HepG2 (cell line): ENCODE data around the gene VAMP2. TPM values are rescaled to one million over a fixed set of nuclear protein-coding genes. Genes with fewer than 3 reads are reported as not detected.
A peak's percentile ranks its signal among the peaks of the same experiment; 100 is the strongest.

Source experiments
- MBD4 ChIP-seq: IDR thresholded peaks from 2 replicates; pipeline ENCODE4 v1.6.1; 2012; ENCODE audit warnings: low read length, inconsistent platforms, borderline replicate concordance
- PAWR ChIP-seq: sonication (generic); formaldehyde crosslinking; IDR thresholded peaks from 2 replicates; pipeline ENCODE4 v1.4.0; 2020; ENCODE audit warnings: missing genetic modification reagents, mild to moderate bottlenecking, borderline replicate concordance
- RORA ChIP-seq: sonication (generic); formaldehyde crosslinking; IDR thresholded peaks from 2 replicates; pipeline ENCODE4 v1.5.0; 2020; ENCODE audit warnings: mild to moderate bottlenecking, missing genetic modification reagents, moderate library complexity
- ZBTB40 ChIP-seq, 2 experiments: fragments of 450-650 bp in 1 of 2; sonication (generic) in 1 of 2; formaldehyde crosslinking in 1 of 2; IDR thresholded peaks; 2 replicates each; pipeline versions ENCODE4 v1.6.1 to v1.8.0; 2016 to 2022; ENCODE audit warnings: antibody characterized with exemption in 1 of 2, mild to moderate bottlenecking in 1 of 2, missing genetic modification reagents in 1 of 2
- ZNF546 ChIP-seq: sonication (generic); formaldehyde crosslinking; conservative IDR thresholded peaks from 2 replicates; pipeline ENCODE4 v1.8.1; 2023; ENCODE audit warnings: mild to moderate bottlenecking, missing genetic modification reagents
- polyA plus RNA-seq, 8 experiments: library from polyadenylated mRNA; depleted of rRNA in 3 of 8; stranded (reverse) in 7 of 8; unstranded in 1 of 8; fragments of >200 nt; fragmentation: Illumina TruSeq in 4 of 8; extraction: Trizol in 4 of 8; gene quantifications; 2 replicates each; pipeline versions ENCODE4 v1.2.1 to v1.2.3, GENCODE V29; 2011 to 2016; ENCODE audit warnings: low read depth in 4 of 8, missing spikeins in 1 of 8, mixed read lengths in 1 of 8; ENCODE audit not compliant: insufficient read depth in 1 of 8
- total RNA-seq, 5 experiments: library from RNA; depleted of rRNA; stranded (reverse); fragments of >200 nt; fragmentation: Illumina TruSeq; extraction: Trizol; gene quantifications; 2 replicates each; pipeline ENCODE4 v1.2.3, GENCODE V29; 2016; ENCODE audit warnings: low read depth in 1 of 5
- TF ChIP-seq, protein P1 (sequence below): sonication (generic); formaldehyde crosslinking; IDR thresholded peaks from 2 replicates; pipeline ENCODE4 v1.9.0; 2021; ENCODE audit warnings: missing genetic modification reagents, mild to moderate bottlenecking, borderline replicate concordance
- TF ChIP-seq, protein P2 (sequence below): sonication (generic); formaldehyde crosslinking; IDR thresholded peaks from 2 replicates; pipeline ENCODE4 v1.5.0; 2020; ENCODE audit warnings: mild to moderate bottlenecking, missing genetic modification reagents, moderate library complexity
- TF ChIP-seq, protein P3 (sequence below): IDR thresholded peaks from 2 replicates; pipeline ENCODE4 v1.6.1; 2012; ENCODE audit warnings: low read length, improper control_type of control experiment

VAMP2 gene
- total and polyA plus RNA-seq, 2 of the 13 experiments (the other 11 are each of a cell fraction or from before 2014, with no cell fraction given), result 3.9 to 17.2 TPM

DNA sequence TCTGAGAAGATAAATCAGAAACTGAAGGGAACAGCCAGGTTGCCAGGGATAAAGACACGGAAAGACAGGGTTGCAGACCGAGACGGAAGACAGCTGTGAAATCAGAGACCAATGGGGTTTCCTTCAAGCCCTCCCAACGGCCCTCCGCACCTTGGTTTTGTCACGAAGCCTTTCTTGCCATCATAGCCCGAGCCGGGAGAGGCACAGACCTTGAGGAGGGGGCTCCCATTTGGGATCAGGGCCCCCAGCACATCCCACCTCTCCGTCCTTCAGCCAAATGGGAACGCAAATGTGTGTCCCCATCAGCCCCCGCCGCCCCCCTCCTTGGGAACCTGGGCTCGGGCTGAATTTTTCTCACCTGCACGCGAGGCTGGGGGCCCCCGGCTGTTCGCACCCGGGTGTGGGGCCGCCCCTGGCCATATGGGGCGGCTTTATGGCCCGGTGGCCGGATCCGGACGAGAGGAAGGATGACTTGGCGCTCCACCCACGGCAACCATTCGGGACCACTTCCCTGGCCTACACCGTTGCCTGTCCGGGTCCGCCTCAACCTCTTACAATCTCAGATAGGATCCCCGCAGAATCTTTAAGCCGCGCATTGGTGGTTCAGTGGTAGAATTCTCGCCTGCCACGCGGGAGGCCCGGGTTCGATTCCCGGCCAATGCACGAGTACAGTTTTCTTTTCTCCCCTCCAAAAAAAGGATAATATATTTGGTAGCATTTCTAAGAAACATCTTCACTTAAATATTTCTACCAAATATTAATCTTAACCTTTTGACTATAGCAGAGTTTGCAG, 37.4 kb downstream of the VAMP2 start (continued):
- TF ChIP-seq MBD4 (no peak), RORA (CRISPR knock-in tag) (no peak), ZBTB40 (IDR thresholded peaks at IDR 0.05) (no peak), ZBTB40 (CRISPR knock-in tag; IDR thresholded peaks at IDR 0.05) (peak; percentile 53; the same call in 1 of the 2 replicates), ZNF546 (no peak), PAWR (CRISPR knock-in tag) (no peak)
- TF ChIP-seq, protein P1, sequence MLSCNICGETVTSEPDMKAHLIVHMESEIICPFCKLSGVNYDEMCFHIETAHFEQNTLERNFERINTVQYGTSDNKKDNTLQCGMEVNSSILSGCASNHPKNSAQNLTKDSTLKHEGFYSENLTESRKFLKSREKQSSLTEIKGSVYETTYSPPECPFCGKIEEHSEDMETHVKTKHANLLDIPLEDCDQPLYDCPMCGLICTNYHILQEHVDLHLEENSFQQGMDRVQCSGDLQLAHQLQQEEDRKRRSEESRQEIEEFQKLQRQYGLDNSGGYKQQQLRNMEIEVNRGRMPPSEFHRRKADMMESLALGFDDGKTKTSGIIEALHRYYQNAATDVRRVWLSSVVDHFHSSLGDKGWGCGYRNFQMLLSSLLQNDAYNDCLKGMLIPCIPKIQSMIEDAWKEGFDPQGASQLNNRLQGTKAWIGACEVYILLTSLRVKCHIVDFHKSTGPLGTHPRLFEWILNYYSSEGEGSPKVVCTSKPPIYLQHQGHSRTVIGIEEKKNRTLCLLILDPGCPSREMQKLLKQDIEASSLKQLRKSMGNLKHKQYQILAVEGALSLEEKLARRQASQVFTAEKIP (CRISPR knock-in tag), result no peak
- TF ChIP-seq, protein P2, sequence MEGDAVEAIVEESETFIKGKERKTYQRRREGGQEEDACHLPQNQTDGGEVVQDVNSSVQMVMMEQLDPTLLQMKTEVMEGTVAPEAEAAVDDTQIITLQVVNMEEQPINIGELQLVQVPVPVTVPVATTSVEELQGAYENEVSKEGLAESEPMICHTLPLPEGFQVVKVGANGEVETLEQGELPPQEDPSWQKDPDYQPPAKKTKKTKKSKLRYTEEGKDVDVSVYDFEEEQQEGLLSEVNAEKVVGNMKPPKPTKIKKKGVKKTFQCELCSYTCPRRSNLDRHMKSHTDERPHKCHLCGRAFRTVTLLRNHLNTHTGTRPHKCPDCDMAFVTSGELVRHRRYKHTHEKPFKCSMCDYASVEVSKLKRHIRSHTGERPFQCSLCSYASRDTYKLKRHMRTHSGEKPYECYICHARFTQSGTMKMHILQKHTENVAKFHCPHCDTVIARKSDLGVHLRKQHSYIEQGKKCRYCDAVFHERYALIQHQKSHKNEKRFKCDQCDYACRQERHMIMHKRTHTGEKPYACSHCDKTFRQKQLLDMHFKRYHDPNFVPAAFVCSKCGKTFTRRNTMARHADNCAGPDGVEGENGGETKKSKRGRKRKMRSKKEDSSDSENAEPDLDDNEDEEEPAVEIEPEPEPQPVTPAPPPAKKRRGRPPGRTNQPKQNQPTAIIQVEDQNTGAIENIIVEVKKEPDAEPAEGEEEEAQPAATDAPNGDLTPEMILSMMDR (CRISPR knock-in tag), result no peak
- TF ChIP-seq, protein P3, sequence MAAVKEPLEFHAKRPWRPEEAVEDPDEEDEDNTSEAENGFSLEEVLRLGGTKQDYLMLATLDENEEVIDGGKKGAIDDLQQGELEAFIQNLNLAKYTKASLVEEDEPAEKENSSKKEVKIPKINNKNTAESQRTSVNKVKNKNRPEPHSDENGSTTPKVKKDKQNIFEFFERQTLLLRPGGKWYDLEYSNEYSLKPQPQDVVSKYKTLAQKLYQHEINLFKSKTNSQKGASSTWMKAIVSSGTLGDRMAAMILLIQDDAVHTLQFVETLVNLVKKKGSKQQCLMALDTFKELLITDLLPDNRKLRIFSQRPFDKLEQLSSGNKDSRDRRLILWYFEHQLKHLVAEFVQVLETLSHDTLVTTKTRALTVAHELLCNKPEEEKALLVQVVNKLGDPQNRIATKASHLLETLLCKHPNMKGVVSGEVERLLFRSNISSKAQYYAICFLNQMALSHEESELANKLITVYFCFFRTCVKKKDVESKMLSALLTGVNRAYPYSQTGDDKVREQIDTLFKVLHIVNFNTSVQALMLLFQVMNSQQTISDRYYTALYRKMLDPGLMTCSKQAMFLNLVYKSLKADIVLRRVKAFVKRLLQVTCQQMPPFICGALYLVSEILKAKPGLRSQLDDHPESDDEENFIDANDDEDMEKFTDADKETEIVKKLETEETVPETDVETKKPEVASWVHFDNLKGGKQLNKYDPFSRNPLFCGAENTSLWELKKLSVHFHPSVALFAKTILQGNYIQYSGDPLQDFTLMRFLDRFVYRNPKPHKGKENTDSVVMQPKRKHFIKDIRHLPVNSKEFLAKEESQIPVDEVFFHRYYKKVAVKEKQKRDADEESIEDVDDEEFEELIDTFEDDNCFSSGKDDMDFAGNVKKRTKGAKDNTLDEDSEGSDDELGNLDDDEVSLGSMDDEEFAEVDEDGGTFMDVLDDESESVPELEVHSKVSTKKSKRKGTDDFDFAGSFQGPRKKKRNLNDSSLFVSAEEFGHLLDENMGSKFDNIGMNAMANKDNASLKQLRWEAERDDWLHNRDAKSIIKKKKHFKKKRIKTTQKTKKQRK, result no peak
